Measurements from ENCODE around the gene TBCCD1.
"Not testable (repeated sequence)": the region's sequence is repeated elsewhere in the genome, so short reads cannot be mapped to it uniquely, and the experiment has no call there.

TBCCD1 gene

DNA sequence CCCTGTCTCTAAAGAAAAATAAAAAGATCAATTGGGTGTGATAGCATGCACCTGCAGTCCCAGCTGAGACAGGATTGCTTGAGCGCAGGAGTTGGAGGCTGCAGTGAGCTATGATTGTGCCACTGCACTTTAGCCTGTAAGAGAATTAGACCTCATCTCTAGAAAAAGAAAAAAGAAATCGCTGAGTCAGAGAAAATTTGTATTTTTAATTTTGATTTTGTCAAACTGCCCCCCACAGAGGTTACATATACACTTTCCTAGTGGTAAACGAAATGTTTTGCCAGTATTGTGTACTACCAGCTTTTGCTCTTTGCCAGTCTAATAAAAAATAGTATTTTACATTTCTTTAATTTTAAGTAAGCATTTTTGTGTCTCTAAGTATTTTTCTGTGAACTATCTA is 17.6 kb downstream of the TBCCD1 start:
- DNase-seq (ENCODE audit: low read depth) = no peak

DNA sequence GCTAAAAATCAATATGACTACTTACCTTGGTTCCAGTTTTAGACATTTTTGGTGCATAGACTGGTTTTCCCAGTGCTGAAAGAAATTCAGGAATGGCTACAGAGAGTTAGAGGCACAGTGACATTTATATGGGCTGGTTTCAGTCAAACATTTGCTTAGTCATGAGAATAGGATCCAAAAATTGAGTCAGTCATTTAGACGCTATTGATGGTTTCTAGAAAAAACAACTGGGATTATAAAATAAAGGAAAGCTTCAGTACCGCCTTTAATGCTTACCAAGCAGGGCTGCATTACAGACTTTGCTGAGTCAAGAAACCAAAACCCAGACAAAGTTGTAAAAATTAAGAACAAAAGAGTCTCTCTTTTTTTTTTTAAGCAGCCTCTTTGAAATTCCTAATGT is 22.9 kb downstream of the TBCCD1 start, which contains the start of gene CRYGS:
TSS of gene CRYGS (minus strand) at position 100 of the 400 bp plus-strand sequence. CDS start at position 46, 54 bp downstream.
- no peak for DNase-seq (ENCODE audit: low read depth)

DNA sequence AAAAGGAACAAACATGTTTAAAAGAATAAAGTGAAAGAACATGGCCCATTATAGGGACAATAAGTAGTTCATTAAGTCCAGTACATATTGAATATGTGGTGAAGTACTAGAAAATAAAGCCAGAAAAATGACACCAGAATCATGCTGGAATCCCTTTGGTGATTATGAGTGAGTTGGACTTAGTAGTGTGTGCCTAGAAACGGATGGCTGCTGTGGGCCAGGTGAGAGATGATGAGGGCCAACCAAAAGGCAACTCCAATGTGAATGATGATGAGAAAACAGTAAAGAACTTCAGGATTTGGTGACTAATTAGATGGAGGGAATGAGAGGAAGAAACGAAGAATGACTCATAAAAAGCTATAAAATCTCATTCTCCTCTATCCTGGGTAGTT is 26.3 kb downstream of the TBCCD1 start:
- DNase-seq (ENCODE audit: low read depth) = no peak

DNA sequence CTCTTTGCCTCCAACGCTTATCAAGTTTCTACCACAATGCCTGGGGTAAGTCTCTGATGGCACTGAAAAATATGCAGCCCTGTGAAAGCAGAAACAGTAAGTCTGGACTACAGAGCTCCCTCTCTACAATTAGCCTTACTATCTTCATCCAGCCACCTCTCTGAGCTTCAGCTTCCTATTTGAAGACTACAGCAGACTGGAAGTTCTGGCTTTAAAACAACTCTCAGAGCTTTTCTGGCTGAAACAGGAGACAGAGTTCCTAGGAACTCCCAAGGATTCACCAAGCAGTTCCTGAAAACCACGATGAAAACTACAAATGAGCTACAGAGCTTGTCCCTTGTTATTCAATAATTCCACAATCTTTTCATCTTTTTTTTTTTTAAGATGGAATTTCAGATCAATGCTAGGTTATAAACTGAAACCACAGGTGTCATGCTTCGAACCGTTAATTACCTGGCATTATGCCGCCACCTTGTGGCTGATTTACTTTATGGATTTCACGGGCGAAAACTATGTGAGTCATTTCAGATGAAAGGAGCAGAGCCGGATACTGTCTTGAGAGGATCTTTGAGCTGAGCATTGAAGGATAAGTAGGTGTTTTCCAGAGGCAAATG is 26.8 kb downstream of the TBCCD1 start:
- peak; percentile 76 for DNase-seq (ENCODE audit: low read depth)

DNA sequence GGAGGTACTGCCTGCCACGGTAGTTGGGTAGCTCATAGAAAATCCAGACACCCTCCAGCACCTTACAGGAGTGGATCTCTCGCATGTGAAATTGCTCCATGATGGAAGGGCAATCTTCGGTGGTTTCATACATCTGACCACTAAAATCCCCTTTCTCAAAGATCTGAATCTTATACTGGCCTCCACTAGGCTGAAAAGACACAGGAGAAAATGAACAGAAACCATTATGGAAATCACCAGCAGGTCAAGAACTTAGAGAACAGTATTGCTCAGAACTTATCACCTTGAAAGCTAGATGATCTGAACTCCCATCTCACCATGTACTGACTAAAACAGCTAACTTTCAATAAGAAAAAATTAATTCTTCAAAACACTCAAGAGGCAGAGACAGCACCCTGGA is 28.4 kb downstream of the TBCCD1 start:
- DNase-seq (ENCODE audit: low read depth) = no peak

DNA sequence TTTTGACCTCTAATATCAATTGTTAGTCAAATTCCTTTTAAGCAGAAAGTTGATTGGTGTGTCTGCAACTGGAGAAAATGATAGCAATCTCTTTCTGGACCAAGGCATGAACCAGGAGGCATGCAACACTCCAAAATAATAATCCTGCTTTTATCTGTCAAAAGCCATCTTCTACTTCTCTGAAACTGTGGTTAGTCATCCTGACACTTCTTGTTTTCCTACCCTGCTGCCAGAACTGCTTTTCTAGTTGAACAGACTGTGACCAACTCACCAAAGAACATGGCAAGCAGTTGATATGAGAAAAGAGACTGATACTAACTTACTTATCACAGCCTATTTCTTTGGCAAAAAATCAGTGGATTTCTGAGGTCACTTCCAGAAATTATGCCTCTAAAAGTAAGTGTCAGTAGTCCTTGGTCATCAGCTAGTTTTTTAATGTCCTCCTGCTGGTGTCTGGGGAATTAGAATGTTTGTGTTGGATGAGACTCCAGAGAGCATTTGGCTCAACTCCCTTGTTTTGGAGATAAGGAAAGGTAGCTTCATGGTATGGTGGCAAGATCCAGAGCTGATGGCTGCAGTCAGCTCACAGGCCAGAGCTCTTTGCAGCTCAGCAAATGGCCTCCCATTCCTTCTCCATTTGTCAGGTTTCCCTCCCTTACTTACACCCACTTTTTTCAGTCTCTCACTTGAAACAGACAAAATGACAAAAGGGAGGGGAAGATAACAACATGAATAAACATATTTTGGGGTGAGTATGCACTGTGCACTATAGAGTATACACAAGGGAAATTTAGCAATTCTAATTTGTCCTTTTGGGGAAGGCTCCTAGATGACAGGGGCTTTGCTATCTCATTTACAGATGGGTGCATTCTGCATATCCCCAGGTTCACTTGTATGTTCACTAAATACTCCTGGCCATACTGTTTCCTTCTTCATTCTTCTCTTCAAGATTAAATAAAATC is 30.0 kb downstream of the TBCCD1 start:
- no peak for DNase-seq (ENCODE audit: low read depth)

DNA sequence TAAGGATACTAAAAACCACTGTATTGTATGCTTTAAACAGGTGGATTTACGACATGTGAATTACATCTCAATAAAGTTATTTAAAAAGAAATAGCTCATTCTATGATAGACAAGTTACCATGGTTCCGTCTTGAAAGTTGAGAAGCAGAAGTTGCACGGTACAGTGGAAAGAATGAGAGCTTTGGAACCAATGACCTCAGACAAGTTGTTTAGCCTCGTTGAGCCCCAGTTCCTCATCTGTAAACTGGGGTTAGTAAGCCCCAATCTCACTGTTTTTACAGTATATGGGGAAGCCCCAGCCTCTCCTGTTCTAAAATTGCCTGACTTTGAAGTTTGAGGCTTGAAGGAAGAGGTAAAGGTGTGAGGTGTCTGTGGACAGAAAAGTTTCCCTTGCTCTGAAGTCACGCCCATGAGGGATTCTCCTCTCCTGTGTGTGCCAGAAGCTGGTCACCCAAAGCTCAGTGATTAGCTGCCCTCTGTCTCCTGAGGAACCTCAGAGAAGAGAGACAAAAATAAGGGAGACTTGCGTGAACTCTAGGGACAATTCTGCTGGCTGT is 32.9 kb downstream of the TBCCD1 start:
- peak; percentile 25 for DNase-seq (ENCODE audit: low read depth)

DNA sequence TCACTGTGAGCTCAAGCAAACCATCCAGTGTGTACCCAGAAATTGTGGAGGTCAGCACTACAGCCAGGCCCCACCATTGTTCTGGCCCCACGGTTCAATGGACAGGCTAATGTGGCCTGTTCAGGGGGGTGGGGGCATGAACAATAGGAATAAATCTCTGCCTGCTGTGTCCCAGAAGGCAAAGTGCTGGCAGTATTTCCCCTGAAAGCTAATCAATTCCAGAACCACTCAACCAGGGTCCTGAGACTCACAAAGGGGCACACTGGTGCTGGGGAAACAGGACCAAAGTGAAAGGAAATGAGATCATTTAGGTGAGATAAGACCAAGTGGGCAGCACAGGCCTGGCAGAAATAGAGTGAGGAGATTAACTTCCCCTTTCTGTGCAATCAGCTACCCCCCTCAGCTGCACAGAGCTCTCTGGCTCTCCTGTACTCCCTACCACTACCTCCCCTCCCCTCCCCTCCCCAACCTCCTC is 34.5 kb downstream of the TBCCD1 start:
- no peak for DNase-seq (ENCODE audit: low read depth)

GRCh38 chr3:186531694-186532093 is 35.4 kb downstream of the TBCCD1 start:
- DNase-seq (ENCODE audit: low read depth) = not testable (repeated sequence)

- DNase-seq (ENCODE audit: low read depth) = no peak
Observed at GRCh38 chr3:186530415-186530814, 36.7 kb downstream of the TBCCD1 start.

- no peak for DNase-seq (ENCODE audit: low read depth)
Observed at GRCh38 chr3:186529201-186529999, 37.7 kb downstream of the TBCCD1 start.

GRCh38 chr3:186526256-186526606 is 40.9 kb downstream of the TBCCD1 start:
- DNase-seq (ENCODE audit: low read depth) = no peak

GRCh38 chr3:186525369-186526255 is 41.5 kb downstream of the TBCCD1 start:
- no peak for DNase-seq (ENCODE audit: low read depth)

DNA sequence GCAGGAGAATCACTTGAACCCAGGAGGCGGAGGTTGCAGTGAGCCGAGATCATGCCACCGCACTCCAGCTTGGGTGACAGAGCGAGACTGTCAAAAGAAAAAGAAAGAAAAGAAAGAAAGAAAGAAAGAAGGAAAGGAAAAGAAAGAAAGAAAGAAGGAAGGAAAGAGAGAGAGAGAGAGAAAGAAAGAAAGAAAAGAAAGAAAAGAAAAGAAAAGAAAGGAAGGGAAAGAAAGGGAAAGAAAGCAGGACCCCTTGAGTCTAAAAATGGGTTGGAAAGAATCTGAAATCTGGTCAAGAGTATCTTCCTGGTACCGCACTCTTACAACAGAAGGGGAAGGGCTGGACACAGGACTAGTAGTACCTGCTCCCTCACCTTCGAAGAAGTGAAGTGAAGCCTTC is 42.5 kb downstream of the TBCCD1 start:
- DNase-seq (ENCODE audit: low read depth) = no peak

DNA sequence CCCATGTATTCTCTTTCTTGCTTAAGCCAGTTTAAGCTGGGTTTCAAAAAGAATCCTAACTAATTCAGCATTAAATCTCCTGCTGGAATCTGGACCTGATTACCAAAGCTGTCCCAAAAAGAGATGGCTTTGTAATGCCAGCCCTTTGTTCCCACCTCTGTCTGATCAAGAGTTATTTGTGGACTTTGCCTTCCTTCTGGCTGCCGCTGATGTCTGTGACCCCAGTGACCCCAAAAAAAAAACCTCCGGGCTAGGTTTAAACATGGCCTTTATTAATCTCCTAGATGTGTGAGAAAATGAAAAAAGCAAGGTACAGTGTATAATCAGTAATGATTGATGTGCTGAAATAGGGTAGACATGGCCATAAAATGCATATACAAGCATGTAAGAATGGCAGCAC is 43.7 kb downstream of the TBCCD1 start:
- no peak for DNase-seq (ENCODE audit: low read depth)

GRCh38 chr3:186523022-186523421 is 44.1 kb downstream of the TBCCD1 start:
- no peak for DNase-seq (ENCODE audit: low read depth)

DNA sequence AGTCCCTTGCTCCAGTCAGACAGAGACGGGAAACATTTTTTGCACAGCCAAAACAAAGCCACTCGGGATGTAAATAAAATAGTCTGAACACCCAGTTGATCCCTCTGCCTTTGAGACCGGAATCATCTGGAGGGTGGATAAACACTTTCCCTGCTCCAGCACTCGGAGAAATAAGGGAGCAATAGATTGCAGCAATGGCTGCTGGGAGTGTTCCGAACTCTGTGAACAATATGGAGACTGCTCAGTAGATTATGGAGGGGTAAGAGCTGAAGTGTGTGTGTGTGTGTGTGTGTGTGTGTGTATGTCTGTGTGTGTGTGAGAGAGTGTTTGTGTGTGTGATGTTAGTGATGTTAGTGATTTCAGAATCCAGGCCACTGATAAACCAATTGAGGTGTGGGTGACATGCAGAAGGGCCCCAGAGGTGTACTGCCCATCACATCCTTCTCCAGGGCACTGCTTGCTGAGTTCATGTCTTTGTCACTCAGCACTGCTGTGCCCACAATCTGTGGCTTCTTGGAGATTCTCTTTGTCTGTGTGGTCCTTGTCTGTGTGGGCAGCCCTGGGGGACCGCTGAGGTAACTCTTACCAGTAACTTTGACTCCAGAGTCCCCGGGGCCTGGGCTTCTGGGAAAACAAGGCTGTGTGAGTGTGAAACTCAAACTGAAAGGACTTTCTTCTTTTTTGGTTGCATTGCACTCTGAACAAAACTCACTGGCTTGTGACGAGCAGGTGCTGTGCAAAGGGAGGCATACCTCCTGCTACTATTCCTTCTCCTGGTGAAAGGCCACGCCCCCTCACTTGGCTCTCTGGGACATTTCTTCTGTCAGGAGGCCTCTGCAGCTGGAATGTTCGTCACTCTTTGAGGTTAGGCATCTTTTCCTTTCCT is 45.9 kb downstream of the TBCCD1 start:
- DNase-seq (ENCODE audit: low read depth) = no peak

DNA sequence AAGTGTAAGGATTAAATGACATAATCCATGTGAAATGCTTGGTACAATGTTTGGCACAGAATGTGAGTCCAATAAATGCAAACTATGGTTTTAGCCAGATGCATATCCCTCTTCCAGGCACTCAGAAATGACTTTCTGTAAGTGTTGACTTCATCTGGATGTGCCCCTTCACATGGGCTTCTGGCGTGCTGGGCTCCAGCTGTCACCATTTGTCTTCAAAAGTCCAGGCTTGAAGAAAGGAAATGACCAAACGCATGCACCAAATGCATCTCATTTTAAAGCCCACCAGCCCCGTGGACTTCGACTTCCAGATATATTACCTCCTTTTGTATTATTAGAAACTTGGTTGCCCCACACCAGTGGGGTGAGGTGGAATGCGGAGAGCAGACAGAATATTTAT is 46.7 kb downstream of the TBCCD1 start:
- no peak for DNase-seq (ENCODE audit: low read depth)

- DNase-seq (ENCODE audit: low read depth) = peak; percentile 62
Observed at GRCh38 chr3:186519021-186519658, 48.0 kb downstream of the TBCCD1 start.

DNA sequence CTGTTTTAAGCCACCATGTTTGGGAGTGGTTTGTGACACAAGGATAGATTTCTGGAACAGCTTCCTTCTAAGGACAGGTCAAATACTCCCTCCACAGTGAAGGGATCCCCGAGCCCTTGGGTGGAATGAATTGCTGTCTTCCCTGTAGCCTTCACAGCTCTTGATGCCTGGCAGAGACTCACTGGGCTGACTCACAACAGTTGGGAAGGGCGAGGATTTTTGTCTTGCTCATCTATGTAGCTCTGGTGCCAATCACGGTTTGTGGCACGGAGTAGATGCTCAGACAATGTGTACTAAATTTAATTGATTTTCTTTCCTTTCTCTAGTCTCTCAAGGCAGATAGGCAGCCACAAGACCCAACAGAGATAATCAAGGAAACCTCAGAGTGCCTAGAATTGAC is 49.9 kb downstream of the TBCCD1 start:
- DNase-seq (ENCODE audit: low read depth) = no peak
